Measurements from ENCODE around the gene ATP10A.

Gene ATP10A

DNA sequence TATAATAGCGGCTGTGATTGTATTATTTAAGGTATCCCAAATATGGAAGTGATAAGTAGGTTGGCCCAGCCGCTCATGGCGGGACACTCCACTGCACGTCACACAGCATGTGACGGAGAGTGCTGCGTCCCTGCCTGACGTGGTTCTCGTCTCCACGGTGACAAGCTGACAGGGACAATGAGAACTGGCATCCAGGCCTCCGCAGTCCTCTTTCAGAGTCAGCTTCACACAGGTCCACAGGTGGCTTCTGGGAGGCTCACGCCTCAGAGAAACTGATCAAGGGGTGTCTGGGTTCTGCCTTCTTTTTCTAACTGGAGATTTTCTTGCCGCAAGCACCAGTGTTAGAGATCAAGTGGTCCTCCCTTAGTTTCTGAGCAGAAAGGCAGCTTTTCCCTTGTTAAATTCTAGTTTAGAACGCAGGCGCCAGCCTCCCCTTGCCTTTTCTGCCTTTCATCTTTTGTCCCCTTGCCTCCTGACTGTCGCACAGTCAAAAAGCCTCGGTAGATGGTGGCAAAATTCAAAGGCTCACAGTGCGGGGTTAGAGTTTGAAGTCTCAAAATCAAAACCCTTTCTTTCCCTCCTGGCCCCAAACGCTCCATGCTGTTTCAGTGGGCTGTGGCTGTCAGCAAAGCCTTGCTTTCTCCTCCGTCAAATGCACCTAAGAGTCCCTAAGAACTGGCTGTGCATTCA is 120.9 kb downstream of the ATP10A start:
- no peak for DNase-seq (ENCODE audit: low read depth)
- H3K4me3 ChIP-seq (replicated peaks; ENCODE audit: low read depth, low read length) = no peak overlapping the region
- TF ChIP-seq, protein P1, sequence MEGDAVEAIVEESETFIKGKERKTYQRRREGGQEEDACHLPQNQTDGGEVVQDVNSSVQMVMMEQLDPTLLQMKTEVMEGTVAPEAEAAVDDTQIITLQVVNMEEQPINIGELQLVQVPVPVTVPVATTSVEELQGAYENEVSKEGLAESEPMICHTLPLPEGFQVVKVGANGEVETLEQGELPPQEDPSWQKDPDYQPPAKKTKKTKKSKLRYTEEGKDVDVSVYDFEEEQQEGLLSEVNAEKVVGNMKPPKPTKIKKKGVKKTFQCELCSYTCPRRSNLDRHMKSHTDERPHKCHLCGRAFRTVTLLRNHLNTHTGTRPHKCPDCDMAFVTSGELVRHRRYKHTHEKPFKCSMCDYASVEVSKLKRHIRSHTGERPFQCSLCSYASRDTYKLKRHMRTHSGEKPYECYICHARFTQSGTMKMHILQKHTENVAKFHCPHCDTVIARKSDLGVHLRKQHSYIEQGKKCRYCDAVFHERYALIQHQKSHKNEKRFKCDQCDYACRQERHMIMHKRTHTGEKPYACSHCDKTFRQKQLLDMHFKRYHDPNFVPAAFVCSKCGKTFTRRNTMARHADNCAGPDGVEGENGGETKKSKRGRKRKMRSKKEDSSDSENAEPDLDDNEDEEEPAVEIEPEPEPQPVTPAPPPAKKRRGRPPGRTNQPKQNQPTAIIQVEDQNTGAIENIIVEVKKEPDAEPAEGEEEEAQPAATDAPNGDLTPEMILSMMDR (IDR thresholded peaks at IDR 0.05; ENCODE audit: low read length, missing control alignments) = no peak

DNA sequence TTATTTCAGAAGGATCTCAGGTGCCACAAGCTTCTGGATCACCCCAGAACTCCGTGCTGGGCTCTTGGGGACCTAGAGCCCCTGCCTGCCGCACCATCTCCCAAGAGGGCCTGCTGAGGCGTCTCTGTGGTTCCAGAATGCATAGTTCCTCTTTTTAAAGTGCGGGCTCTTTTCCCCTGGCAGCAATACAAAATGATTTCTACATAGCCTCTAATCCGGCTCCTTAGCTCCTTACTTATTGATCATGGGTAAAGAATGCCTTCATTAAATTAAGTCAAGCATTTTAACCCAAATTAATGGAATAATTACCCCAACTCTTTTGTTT is 121.9 kb downstream of the ATP10A start:
- H3K4me3 ChIP-seq (replicated peaks; ENCODE audit: low read depth, low read length) = no peak overlapping the region
- TF ChIP-seq, protein P1 (IDR thresholded peaks at IDR 0.05; ENCODE audit: low read length, missing control alignments) = no peak
- DNase-seq (ENCODE audit: low read depth) = no peak

DNA sequence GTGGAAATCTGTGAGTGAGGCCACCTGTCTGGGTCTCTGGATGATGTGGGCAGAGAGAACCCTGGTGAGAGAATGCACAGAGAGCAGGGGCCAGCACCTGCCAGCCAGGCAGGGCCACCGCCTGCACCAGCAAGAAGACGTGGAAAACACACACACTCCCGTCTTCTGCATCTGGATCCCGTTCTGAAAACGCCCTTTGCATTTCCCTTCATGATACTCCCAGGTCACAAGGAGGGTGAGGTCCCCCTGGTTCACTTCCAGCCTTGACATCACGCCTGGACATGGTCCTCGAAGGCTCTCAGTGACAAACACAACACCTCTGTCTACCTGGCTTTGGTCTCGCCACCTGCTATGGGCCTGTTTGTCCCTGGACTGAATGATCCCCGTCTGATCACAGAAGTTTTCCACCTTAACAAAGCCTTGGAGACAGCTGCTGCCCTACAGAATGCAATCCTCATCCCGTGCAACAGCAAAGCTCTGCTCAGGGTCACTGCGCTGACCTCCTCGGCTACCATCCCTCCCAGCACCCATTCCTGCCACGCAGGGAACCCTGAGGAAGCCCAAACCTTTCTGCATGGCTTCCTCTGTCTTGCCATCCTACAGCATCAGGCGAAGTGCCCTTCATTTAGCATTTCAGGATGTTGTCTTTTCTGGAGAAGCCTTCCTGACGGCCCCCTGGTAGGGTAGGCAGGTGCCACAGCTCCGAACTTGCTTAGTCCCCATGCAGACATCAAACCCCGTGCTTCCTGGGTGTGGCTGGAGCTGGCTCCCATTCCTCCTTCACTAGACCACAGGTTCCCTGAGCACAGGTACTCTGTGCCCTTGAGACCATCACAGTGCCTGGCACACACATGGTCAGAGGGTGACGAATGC is 122.5 kb downstream of the ATP10A start:
- TF ChIP-seq, protein P1 (IDR thresholded peaks at IDR 0.05; ENCODE audit: low read length, missing control alignments) = no peak
- DNase-seq (ENCODE audit: low read depth) = no peak
- H3K4me3 ChIP-seq (replicated peaks; ENCODE audit: low read depth, low read length) = no peak overlapping the region

DNA sequence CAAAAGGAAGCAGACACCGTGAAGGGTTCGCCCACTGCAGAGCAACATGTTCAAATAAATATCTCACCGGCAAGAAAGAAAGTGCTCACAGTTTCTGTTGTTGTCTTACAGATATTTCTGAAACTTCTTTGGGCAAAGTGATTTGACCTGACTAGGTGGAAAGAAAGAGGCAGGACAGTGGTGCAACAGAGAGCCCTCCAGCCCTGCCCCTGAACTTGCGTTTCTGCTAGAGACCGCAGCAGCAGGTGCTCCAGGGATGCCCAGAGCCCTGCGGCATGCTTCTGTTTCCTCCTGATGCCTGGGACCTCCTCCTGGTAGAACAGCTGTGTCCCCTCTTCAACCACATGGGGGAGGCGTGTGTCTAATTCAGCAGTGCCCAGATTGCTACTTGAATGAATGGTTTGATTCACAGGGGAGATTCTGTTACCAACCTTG is 123.4 kb downstream of the ATP10A start:
- DNase-seq (ENCODE audit: low read depth) = peak; percentile 42
- TF ChIP-seq, protein P1 (IDR thresholded peaks at IDR 0.05; ENCODE audit: low read length, missing control alignments) = peak; percentile 45
- H3K4me3 ChIP-seq (replicated peaks; ENCODE audit: low read depth, low read length) = no peak overlapping the region

DNA sequence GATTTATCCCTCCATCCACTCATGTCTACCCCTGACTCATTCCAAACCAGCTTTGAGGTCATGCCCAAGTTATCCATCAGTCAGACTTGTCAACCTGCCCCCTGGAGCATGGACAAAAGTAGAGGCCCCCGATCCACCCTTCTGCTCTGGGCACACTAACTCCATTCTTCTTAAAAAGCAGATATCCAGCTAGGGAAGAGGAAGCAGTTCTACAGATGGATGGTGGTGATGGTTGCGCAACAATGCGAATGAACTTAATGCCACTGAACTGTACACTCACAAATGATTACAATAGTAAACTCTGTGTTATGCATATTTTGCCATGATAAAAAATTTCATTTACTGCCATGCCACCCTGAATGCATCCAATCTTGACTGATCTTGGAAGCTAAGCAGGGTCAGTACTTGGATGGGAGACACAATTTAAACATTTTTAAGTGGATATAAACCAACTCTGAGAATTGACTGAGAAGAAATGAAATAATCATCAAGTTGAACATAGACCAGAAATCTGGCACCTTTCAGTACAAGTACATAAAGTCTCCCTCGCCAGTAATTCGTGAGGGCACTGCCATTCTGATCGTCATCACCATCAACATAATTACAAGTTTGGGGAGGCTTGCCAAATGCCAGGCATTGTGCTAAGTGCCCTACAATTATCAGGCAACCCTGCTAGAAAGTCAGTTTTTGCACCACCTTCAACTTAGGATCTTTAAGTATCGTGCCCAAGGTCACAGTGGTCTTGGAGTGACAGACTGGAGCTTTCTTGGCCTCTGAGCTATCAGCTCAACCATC is 124.8 kb downstream of the ATP10A start:
- no peak for DNase-seq (ENCODE audit: low read depth)
- H3K4me3 ChIP-seq (replicated peaks; ENCODE audit: low read depth, low read length) = no peak overlapping the region
- TF ChIP-seq, protein P1 (IDR thresholded peaks at IDR 0.05; ENCODE audit: low read length, missing control alignments) = no peak

DNA sequence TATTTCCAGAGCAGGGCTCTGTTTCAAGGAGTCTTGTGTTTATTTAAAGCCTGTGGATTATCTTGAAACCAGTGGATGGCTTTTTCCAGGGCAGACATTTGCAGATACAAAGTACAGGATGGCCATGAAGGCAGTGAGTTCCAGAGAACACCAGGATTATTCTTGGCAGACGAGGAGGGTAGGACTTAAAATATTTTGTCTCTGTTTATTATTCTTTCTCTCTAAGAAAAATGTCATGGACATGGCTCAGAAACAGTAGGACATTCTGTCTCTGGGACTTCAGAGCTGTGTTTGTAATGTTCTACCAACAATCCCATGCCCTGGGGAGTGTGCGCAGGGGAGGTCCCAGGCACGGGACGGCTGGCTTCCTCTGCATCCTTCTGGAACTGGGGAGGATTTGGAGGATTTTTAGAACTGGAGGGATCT is 125.9 kb downstream of the ATP10A start:
- no peak overlapping the region for H3K4me3 ChIP-seq (replicated peaks; ENCODE audit: low read depth, low read length)
- TF ChIP-seq, protein P1 (IDR thresholded peaks at IDR 0.05; ENCODE audit: low read length, missing control alignments) = no peak
- DNase-seq (ENCODE audit: low read depth) = no peak

All from fibroblast of pulmonary artery (primary cell).